GM12873 (cell line): Measurements from ENCODE around the gene TSKU.

Source experiments
- TF ChIP-seq, protein P1 (sequence below): IDR thresholded peaks from 2 replicates; pipeline ENCODE4 v1.5.1; 2012; ENCODE audit warnings: low read depth, mild to moderate bottlenecking, moderate library complexity, low read length, control low read depth; ENCODE audit not compliant: insufficient read depth; ENCODE audit errors: missing control alignments

TSKU gene

DNA sequence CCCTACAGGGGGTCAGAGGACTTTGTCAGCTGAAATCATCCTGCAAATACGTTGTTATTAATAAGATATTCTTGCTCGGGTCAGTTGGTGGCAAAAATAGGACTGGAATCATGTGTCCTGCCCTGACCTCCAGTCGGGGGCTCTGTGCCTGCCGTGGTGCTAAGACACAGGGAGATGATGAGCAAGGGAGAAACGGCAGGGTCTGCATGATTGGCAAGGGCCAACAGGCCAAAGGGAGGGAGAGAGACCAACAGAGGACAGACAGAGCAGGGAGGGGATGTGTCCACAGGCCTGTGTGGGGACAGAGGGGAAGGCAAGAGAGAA, 10.4 kb upstream of the TSKU start:
- TF ChIP-seq, protein P1, sequence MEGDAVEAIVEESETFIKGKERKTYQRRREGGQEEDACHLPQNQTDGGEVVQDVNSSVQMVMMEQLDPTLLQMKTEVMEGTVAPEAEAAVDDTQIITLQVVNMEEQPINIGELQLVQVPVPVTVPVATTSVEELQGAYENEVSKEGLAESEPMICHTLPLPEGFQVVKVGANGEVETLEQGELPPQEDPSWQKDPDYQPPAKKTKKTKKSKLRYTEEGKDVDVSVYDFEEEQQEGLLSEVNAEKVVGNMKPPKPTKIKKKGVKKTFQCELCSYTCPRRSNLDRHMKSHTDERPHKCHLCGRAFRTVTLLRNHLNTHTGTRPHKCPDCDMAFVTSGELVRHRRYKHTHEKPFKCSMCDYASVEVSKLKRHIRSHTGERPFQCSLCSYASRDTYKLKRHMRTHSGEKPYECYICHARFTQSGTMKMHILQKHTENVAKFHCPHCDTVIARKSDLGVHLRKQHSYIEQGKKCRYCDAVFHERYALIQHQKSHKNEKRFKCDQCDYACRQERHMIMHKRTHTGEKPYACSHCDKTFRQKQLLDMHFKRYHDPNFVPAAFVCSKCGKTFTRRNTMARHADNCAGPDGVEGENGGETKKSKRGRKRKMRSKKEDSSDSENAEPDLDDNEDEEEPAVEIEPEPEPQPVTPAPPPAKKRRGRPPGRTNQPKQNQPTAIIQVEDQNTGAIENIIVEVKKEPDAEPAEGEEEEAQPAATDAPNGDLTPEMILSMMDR, result no peak

DNA sequence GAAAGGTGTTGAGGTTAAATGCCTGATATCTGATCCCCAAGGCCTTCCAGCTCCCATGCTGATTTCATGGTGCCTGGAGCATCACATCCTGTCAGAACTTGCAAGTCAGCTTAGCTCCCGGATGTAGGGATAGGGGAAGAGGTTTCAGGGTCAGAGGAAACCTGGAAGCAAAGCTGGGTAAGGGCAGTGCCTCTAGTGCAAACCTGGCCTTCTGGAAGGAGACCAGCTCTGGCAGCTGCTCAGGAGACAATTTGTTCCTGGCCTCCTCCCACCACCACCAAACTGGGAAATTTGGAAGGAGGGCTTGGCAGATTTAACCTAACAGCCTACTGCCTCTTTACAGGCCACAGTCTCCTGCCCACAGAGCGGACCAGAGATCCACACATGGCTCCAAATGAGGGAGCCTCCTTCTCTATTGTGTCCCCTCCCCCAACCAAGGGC, 9.2 kb upstream of the TSKU start:
- TF ChIP-seq, protein P1, result no peak

DNA sequence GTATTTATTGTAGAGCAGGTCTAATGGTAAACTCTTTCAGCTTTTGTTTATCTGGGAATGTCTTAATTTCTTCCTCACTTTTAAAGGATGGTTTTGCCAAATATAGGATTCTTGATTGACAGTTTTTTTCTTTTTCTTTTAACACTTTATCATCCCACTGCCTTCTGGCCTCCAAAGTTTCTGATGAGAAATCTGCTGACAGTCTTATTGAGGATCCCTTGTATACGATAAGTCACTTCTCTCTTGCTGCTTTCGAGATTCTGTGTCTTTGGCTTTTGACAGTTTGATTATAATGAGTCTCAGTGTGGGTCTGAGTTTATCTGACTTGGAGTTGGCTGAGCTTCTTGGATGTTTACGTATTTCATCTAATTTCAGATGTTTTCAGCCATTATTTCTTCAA, 6.7 kb upstream of the TSKU start:
- TF ChIP-seq, protein P1, result no peak

DNA sequence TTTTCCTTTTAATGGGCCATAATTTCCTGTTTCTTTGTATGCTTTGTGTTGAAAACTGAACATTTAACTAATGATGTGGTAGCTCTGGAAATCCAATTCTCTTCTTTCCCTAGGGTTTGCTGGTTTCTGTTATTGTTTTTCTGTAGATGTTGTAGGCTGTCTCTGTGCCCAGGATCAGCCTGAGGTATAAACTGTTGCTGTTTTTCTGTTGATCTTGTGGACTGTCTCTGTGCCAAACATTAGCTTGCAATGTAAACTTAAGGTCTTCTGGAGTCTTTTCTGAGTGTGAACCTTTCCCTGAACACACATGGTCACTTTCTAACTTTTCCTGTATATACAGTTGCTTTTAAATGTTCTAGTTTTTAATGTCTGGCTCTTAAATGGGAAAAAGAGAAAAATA, 5.9 kb upstream of the TSKU start:
- TF ChIP-seq, protein P1, result no peak

DNA sequence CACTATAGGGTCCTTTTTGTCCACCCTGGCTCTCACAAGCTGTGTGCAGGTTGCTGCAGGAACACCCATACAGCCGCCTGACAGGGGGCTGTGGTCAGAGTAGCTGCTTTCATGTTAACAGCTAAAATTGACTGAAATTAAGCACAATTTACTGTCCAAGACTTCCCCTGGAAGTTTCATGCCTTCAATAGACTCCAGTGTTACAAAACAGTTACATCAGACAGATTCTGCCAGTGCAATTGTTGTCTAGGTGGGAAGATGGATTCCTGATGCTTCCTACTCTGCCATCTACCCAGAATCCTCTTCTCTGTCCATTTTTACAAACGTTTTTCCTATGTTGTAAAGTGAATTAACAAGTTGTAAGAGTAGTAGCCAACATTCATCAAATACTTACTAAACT, 5.3 kb upstream of the TSKU start:
- TF ChIP-seq, protein P1, result no peak

DNA sequence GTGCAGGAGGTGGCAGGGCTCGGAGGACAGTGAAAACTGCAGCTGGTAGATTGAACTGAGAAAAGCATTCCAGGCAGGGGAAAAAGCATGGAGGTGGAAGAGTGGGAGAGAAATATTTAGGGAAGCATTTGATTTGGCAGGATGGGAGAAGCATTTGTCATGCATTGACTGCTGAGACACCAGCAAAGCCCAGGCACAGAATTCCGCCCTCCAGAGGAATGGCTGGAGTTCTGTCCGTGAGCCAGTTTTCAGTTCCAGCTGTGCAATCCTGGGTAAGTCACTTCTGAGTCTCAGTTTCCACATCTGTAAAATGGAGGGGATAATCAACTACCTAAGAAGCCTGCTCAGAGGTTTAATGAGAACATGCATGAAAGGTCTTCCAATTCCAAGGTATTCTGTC, 4.3 kb upstream of the TSKU start:
- TF ChIP-seq, protein P1, result no peak

DNA sequence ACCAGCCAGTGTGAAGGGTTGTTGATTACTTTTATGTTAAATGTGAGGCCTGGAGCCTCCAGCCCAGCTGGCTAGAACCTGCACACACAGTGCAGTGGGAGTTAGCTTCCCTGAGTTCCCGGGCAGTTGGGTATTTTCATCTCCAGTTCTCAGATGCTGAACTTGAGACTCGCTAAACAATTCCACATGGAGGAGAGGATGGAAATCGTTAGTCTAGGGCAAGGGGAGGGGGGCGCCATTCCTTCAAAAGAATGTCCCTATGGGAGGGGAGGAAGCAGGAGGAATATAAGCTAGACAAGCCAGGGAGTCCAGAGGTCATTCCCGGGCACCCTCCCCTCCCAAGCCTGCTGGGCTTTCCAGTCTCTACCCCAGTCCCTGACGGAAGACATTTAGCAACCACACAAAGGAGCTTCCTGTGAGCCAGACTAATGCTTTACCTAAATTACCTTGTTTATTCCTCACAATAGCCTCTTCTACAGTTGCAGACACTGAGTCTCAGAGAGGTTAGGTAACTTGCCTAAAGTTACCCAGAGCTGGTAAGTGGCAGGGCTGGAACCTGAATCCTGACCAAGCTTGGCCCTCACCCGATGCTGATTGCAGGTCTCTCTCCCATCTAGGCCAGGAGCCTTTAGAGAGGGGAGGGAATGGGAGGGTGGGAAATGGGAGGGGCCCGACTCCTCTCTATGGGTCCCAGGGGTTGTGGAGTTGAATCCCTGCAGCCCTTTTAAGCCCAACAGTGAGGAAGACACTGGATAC, 1.9 kb upstream of the TSKU start:
- TF ChIP-seq, protein P1, result no peak
